HFF-Myc (cell line): ENCODE measurements around the gene FN1.
"Not testable (repeated sequence)": the region's sequence is repeated elsewhere in the genome, so short reads cannot be mapped to it uniquely, and the experiment has no call there.

ENCODE experiments used
- DNase-seq: peaks from one replicate; pipeline ENCODE4 v3.0.0-alpha.2; 2011; ENCODE audit warnings: low read depth; ENCODE audit errors: extremely low read depth
- H3K4me3 ChIP-seq: replicated peaks from 2 replicates; pipeline ENCODE4 v1.5.1; 2011; ENCODE audit warnings: low read depth, mild to moderate bottlenecking, control low read depth, low read length
- CTCF ChIP-seq: IDR thresholded peaks from 2 replicates; pipeline ENCODE4 v1.5.1; 2012; ENCODE audit warnings: mild to moderate bottlenecking, low read depth, low read length, control low read depth; ENCODE audit errors: missing control alignments

FN1 gene

GRCh38 chr2:215320102-215320501 lies 115.8 kb downstream of the FN1 start:
- TF ChIP-seq CTCF, result no peak
- no peak for DNase-seq
- H3K4me3 ChIP-seq, result no peak overlapping the region

- no peak for DNase-seq
- no peak for TF ChIP-seq CTCF
- H3K4me3 ChIP-seq, result no peak overlapping the region
Measured at GRCh38 chr2:215319500-215319899, 116.4 kb downstream of the FN1 start.

- TF ChIP-seq CTCF, result no peak
- no peak for DNase-seq
Measured at GRCh38 chr2:215316336-215316735, 119.5 kb downstream of the FN1 start.

GRCh38 chr2:215315301-215315700 lies 120.6 kb downstream of the FN1 start:
- no peak overlapping the region for H3K4me3 ChIP-seq
- no peak for TF ChIP-seq CTCF
- no peak for DNase-seq

More at GRCh38 chr2:215316336-215316735, 119.5 kb downstream of the FN1 start:
- H3K4me3 ChIP-seq, result no peak overlapping the region

- TF ChIP-seq CTCF, result no peak
- DNase-seq, result no peak
- H3K4me3 ChIP-seq, result no peak overlapping the region
Measured at GRCh38 chr2:215314896-215315295, 121.0 kb downstream of the FN1 start.

- DNase-seq, result no peak
- peak overlapping the region; percentile 73 for H3K4me3 ChIP-seq
- TF ChIP-seq CTCF, result no peak
Measured at GRCh38 chr2:215313255-215313613, 122.6 kb downstream of the FN1 start.

- no peak for TF ChIP-seq CTCF
- H3K4me3 ChIP-seq, result peak within 1 kb of the TSS; percentile 73
- DNase-seq, result peak; percentile 71
Measured at GRCh38 chr2:215311625-215312396, 124.1 kb downstream of the FN1 start, which contains the start of gene ATIC. Gene ATIC (plus strand): TSS chr2:215312059. CDS start chr2:215312143, 84 bp downstream.

GRCh38 chr2:215311259-215311624 lies 124.6 kb downstream of the FN1 start:
- DNase-seq, result not testable (repeated sequence)
- H3K4me3 ChIP-seq, result peak overlapping the region; percentile 73
